HepG2 (cell line): ENCODE data around the gene P3H4. TPM values are rescaled to one million over a fixed set of nuclear protein-coding genes. Genes with fewer than 3 reads are reported as not detected.

ENCODE experiments used
- CENPBD1 ChIP-seq: sonication (generic); formaldehyde crosslinking; IDR thresholded peaks from 2 replicates; pipeline ENCODE4 v1.8.0; 2022; ENCODE audit warnings: missing genetic modification reagents, low read depth, mild to moderate bottlenecking, borderline replicate concordance
- DNMT3B ChIP-seq: conservative IDR thresholded peaks from 2 replicates; pipeline ENCODE4 v1.6.1; 2016; ENCODE audit warnings: missing biosample characterization, control low read depth
- KDM5A ChIP-seq: fragments of 200-600 bp; sonication (generic); IDR thresholded peaks from 2 replicates; pipeline ENCODE4 v1.7.0; 2018; ENCODE audit warnings: antibody characterized with exemption, mild to moderate bottlenecking, low read length, borderline replicate concordance
- TGIF2 ChIP-seq: IDR thresholded peaks from 2 replicates; pipeline ENCODE4 v1.6.1; 2016; ENCODE audit warnings: control low read depth, missing compliant biosample characterization
- ZBTB2 ChIP-seq: sonication (generic); formaldehyde crosslinking; IDR thresholded peaks from 2 replicates; pipeline ENCODE4 v1.8.0; 2022; ENCODE audit warnings: low read depth, missing genetic modification reagents
- ZNF572 ChIP-seq: sonication (generic); formaldehyde crosslinking; IDR thresholded peaks from 2 replicates; pipeline ENCODE4 v1.5.1; 2020; ENCODE audit warnings: mild to moderate bottlenecking, missing genetic modification reagents
- ZNF678 ChIP-seq: sonication (generic); formaldehyde crosslinking; IDR thresholded peaks from 2 replicates; pipeline ENCODE4 v1.4.0; 2020; ENCODE audit warnings: mild to moderate bottlenecking, missing genetic modification reagents
- ZSCAN22 ChIP-seq: sonication (generic); formaldehyde crosslinking; IDR thresholded peaks from 2 replicates; pipeline ENCODE4 v1.4.0; 2020; ENCODE audit warnings: mild to moderate bottlenecking, missing genetic modification reagents
- ZSCAN5A ChIP-seq: sonication (generic); formaldehyde crosslinking; IDR thresholded peaks from 2 replicates; pipeline ENCODE4 v1.8.0; 2022; ENCODE audit warnings: mild to moderate bottlenecking, missing genetic modification reagents, borderline replicate concordance
- polyA plus RNA-seq, 8 experiments: library from polyadenylated mRNA; depleted of rRNA in 3 of 8; stranded (reverse) in 7 of 8; unstranded in 1 of 8; fragments of >200 nt; fragmentation: Illumina TruSeq in 4 of 8; extraction: Trizol in 4 of 8; gene quantifications; 2 replicates each; pipeline versions ENCODE4 v1.2.1 to v1.2.3, GENCODE V29; 2011 to 2016; ENCODE audit warnings: low read depth in 4 of 8, missing spikeins in 1 of 8, mixed read lengths in 1 of 8; ENCODE audit not compliant: insufficient read depth in 1 of 8
- total RNA-seq, 5 experiments: library from RNA; depleted of rRNA; stranded (reverse); fragments of >200 nt; fragmentation: Illumina TruSeq; extraction: Trizol; gene quantifications; 2 replicates each; pipeline ENCODE4 v1.2.3, GENCODE V29; 2016; ENCODE audit warnings: low read depth in 1 of 5
- TF ChIP-seq, protein P1 (sequence below): sonication (generic); formaldehyde crosslinking; IDR thresholded peaks from one replicate; pipeline ENCODE4 v1.5.1; 2020; ENCODE audit warnings: mild to moderate bottlenecking, missing genetic modification reagents; ENCODE audit errors: not compliant biosample characterization
- TF ChIP-seq, protein P2 (sequence below): fragments of 450-650 bp; IDR thresholded peaks from 2 replicates; pipeline ENCODE4 v1.6.1; 2017
- TF ChIP-seq, protein P3 (sequence below): sonication (generic); formaldehyde crosslinking; IDR thresholded peaks from 2 replicates; pipeline ENCODE4 v1.4.0; 2020; ENCODE audit warnings: missing genetic modification reagents, borderline replicate concordance

P3H4 gene
- total and polyA plus RNA-seq, 2 of the 13 experiments (the other 11 are each of a cell fraction or from before 2014, with no cell fraction given) = 37.1 to 50.6 TPM

DNA sequence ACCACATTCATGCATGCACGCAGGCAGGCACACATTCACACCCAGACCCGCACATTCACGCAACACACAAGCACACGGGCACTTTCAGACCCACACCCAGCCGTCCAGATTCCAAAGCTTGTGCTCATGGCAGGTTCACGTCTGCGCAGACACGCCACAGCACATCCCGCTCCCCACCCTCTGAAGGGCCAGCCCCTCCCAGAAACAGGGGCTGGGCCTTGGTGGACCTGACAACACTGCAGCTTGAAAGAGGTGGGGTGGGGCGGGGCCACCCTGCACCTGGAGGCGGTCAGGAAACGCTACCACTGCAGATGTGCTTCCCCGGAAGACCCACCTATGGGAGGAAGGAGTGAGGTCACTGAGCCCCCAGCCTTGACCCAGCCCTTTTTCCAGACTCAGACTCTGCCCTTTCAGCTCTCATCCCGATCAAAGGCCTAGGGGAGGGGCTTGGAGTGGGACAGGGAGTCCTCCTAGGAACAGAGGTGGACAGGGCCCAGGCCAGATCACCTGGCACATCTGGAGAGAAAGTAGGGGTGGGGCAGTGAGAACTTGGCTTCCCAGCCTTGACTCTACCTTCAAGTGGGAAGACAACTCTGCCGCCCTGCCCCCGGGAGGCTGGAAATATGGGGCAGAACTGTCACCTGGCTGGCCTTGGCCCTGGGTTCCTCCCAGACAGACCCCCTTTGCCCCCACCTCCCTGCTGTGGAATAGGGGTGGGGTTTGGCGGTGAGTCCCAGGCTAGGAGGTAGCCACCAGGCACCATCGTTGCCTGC, 11.0 kb downstream of the P3H4 start (continued):
- TF ChIP-seq, protein P1, sequence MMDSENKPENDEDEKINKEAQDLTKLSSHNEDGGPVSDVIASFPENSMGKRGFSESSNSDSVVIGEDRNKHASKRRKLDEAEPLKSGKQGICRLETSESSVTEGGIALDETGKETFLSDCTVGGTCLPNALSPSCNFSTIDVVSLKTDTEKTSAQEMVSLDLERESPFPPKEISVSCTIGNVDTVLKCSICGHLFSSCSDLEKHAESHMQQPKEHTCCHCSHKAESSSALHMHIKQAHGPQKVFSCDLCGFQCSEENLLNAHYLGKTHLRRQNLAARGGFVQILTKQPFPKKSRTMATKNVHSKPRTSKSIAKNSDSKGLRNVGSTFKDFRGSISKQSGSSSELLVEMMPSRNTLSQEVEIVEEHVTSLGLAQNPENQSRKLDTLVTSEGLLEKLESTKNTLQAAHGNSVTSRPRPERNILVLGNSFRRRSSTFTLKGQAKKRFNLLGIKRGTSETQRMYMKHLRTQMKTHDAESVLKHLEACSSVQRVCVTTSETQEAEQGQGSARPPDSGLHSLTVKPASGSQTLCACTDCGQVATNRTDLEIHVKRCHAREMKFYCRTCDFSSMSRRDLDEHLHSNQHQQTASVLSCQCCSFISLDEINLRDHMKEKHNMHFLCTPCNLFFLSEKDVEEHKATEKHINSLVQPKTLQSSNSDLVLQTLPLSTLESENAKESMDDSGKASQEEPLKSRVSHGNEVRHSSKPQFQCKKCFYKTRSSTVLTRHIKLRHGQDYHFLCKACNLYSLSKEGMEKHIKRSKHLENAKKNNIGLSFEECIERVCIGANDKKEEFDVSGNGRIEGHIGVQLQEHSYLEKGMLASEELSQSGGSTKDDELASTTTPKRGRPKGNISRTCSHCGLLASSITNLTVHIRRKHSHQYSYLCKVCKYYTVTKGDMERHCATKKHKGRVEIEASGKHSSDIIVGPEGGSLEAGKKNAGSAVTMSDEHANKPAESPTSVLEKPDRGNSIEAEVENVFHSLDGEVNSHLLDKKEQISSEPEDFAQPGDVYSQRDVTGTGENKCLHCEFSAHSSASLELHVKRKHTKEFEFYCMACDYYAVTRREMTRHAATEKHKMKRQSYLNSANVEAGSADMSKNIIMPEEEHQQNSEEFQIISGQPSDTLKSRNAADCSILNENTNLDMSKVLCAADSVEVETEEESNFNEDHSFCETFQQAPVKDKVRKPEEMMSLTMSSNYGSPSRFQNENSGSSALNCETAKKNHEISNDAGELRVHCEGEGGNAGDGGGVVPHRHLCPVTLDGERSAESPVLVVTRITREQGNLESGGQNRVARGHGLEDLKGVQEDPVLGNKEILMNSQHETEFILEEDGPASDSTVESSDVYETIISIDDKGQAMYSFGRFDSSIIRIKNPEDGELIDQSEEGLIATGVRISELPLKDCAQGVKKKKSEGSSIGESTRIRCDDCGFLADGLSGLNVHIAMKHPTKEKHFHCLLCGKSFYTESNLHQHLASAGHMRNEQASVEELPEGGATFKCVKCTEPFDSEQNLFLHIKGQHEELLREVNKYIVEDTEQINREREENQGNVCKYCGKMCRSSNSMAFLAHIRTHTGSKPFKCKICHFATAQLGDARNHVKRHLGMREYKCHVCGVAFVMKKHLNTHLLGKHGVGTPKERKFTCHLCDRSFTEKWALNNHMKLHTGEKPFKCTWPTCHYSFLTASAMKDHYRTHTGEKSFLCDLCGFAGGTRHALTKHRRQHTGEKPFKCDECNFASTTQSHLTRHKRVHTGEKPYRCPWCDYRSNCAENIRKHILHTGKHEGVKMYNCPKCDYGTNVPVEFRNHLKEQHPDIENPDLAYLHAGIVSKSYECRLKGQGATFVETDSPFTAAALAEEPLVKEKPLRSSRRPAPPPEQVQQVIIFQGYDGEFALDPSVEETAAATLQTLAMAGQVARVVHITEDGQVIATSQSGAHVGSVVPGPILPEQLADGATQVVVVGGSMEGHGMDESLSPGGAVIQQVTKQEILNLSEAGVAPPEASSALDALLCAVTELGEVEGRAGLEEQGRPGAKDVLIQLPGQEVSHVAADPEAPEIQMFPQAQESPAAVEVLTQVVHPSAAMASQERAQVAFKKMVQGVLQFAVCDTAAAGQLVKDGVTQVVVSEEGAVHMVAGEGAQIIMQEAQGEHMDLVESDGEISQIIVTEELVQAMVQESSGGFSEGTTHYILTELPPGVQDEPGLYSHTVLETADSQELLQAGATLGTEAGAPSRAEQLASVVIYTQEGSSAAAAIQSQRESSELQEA (CRISPR knock-in tag) = no peak
- no peak for TF ChIP-seq ZSCAN22 (CRISPR knock-in tag)
- TF ChIP-seq ZBTB2 = no peak
- no peak for TF ChIP-seq CENPBD1
- TF ChIP-seq ZNF678 = no peak
- TF ChIP-seq DNMT3B (CRISPR knock-in tag) = no peak
- peak; percentile 75; the same call in 1 of the 2 replicates for TF ChIP-seq ZNF572 (CRISPR knock-in tag)
- TF ChIP-seq, protein P2, sequence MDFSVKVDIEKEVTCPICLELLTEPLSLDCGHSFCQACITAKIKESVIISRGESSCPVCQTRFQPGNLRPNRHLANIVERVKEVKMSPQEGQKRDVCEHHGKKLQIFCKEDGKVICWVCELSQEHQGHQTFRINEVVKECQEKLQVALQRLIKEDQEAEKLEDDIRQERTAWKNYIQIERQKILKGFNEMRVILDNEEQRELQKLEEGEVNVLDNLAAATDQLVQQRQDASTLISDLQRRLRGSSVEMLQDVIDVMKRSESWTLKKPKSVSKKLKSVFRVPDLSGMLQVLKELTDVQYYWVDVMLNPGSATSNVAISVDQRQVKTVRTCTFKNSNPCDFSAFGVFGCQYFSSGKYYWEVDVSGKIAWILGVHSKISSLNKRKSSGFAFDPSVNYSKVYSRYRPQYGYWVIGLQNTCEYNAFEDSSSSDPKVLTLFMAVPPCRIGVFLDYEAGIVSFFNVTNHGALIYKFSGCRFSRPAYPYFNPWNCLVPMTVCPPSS = no peak
- TF ChIP-seq TGIF2 (CRISPR knock-in tag) = no peak
- TF ChIP-seq, protein P3, sequence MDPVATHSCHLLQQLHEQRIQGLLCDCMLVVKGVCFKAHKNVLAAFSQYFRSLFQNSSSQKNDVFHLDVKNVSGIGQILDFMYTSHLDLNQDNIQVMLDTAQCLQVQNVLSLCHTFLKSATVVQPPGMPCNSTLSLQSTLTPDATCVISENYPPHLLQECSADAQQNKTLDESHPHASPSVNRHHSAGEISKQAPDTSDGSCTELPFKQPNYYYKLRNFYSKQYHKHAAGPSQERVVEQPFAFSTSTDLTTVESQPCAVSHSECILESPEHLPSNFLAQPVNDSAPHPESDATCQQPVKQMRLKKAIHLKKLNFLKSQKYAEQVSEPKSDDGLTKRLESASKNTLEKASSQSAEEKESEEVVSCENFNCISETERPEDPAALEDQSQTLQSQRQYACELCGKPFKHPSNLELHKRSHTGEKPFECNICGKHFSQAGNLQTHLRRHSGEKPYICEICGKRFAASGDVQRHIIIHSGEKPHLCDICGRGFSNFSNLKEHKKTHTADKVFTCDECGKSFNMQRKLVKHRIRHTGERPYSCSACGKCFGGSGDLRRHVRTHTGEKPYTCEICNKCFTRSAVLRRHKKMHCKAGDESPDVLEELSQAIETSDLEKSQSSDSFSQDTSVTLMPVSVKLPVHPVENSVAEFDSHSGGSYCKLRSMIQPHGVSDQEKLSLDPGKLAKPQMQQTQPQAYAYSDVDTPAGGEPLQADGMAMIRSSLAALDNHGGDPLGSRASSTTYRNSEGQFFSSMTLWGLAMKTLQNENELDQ (CRISPR knock-in tag) = no peak
- TF ChIP-seq KDM5A = no peak
- TF ChIP-seq ZSCAN5A = no peak
